Omental fat pad (tissue), 4 donors: Measurements from ENCODE around the gene PER3. TPM values are rescaled to one million over a fixed set of nuclear protein-coding genes. Genes with fewer than 3 reads are reported as not detected.

Experiments
- ATAC-seq: fragments of 150-250 bp; one replicate; pipeline ENCODE4 v1.9.1; 2016; ENCODE audit warnings: mild to moderate bottlenecking, moderate library complexity; ENCODE audit not compliant: low FRiP score
- DNase-seq: peaks from one replicate; pipeline ENCODE4 v3.0.0-alpha.2; 2019; ENCODE audit warnings: low spot score
- CTCF ChIP-seq, 3 donors: fragments of 450-650 bp; IDR thresholded peaks; one replicate each; pipeline ENCODE4 v1.5.1; 2016 to 2017; ENCODE audit warnings: antibody characterized with exemption in 3 of 3, mild to moderate bottlenecking in 3 of 3, moderate library complexity in 2 of 3
- total RNA-seq, 4 donors: library from RNA; depleted of rRNA; stranded (reverse); fragments of >200 nt; gene quantifications; one replicate each; pipeline ENCODE4 v1.1.0, GENCODE V29; 2016

PER3 gene
- 10 to 100 TPM in 3 of 4 donors, 1 to 10 TPM in 1; 8.6 to 13.9 (median 12.2) TPM for total RNA-seq

- ATAC-seq: peak; percentile 99
- no peak for TF ChIP-seq CTCF (IDR thresholded peaks at IDR 0.05)
- DNase-seq: peak; percentile 82
Measured at GRCh38 chr1:7783826-7784491, at the start of gene PER3. Gene PER3 (plus strand): TSS chr1:7784291. CDS start chr1:7784878, 587 bp downstream.

- ATAC-seq: no peak
Measured at GRCh38 chr1:7738044-7738443, 46.0 kb upstream of the PER3 start.

GRCh38 chr1:7743346-7743745 is 40.7 kb upstream of the PER3 start:
- ATAC-seq: no peak
- no peak for DNase-seq
- TF ChIP-seq CTCF (IDR thresholded peaks at IDR 0.05): no peak

More at GRCh38 chr1:7738044-7738443, 46.0 kb upstream of the PER3 start:
- no peak for TF ChIP-seq CTCF (IDR thresholded peaks at IDR 0.05)
- no peak for DNase-seq

- TF ChIP-seq CTCF (IDR thresholded peaks at IDR 0.05): no peak
- ATAC-seq: no peak
- no peak for DNase-seq
Measured at GRCh38 chr1:7744882-7745281, 39.2 kb upstream of the PER3 start.

- no peak for DNase-seq
- no peak for TF ChIP-seq CTCF (IDR thresholded peaks at IDR 0.05)
- ATAC-seq: no peak
Measured at GRCh38 chr1:7745783-7746182, 38.3 kb upstream of the PER3 start.

GRCh38 chr1:7747605-7748004 is 36.5 kb upstream of the PER3 start:
- TF ChIP-seq CTCF (IDR thresholded peaks at IDR 0.05): no peak
- no peak for ATAC-seq
- no peak for DNase-seq

GRCh38 chr1:7749126-7749525 is 35.0 kb upstream of the PER3 start:
- no peak for TF ChIP-seq CTCF (IDR thresholded peaks at IDR 0.05)
- ATAC-seq: no peak
- DNase-seq: no peak
